OCI-LY7 (cell line): ENCODE measurements around the gene EZH1. TPM values are rescaled to one million over a fixed set of nuclear protein-coding genes. Genes with fewer than 3 reads are reported as not detected.

Experiments used
- BruUV-seq: library from RNA; stranded (reverse); fragments of 400-500 nt; replicated peaks from 2 replicates; lab custom pipeline; 2021; lab: Mats Ljungman, UMichigan
- CTCF ChIA-PET: fragments of 300-600 bp; sonication (Branson Sonifier 250); formaldehyde crosslinking; loops from one replicate; lab custom pipeline; 2022; ENCODE audit warnings: antibody characterized with exemption; ENCODE audit not compliant: unreplicated experiment; lab: Charles Lee
- POLR2A ChIA-PET: fragments of 300-600 bp; sonication (Branson Sonifier 250); formaldehyde crosslinking; loops from one replicate; lab custom pipeline; 2022; ENCODE audit warnings: antibody characterized with exemption; lab: Charles Lee
- DNase-seq: peaks from one replicate; pipeline ENCODE4 v3.0.0-alpha.2; 2015; ENCODE audit warnings: low spot score
- H2AFZ ChIP-seq: fragments of 200-600 bp; sonication (generic), shearing (Covaris generic); 2 replicates; pipeline ENCODE4 v1.6.1; 2014; ENCODE audit warnings: mild to moderate bottlenecking, antibody characterized with exemption, low read length, moderate library complexity
- H3K27ac ChIP-seq: fragments of 200-600 bp; sonication (generic); 2 replicates; pipeline ENCODE4 v1.5.1; 2014; ENCODE audit warnings: mixed run types, low read depth, mild to moderate bottlenecking, moderate library complexity, low read length, inconsistent platforms; ENCODE audit not compliant: poor library complexity, severe bottlenecking
- H3K36me3 ChIP-seq: fragments of 200-600 bp; sonication (generic); 2 replicates; pipeline ENCODE4 v1.6.1; 2014; ENCODE audit warnings: mild to moderate bottlenecking, antibody characterized with exemption, low read length, moderate library complexity, mixed read lengths; ENCODE audit not compliant: insufficient read depth
- H3K4me1 ChIP-seq: fragments of 200-600 bp; sonication (generic); 2 replicates; pipeline ENCODE4 v1.5.1; 2014; ENCODE audit warnings: mild to moderate bottlenecking, low read length; ENCODE audit not compliant: insufficient read depth, poor library complexity, severe bottlenecking
- H3K4me2 ChIP-seq: fragments of 200-600 bp; sonication (generic); 2 replicates; pipeline ENCODE4 v1.6.1; 2014; ENCODE audit warnings: mild to moderate bottlenecking, low read length
- H3K4me3 ChIP-seq: fragments of 200-600 bp; sonication (generic); 2 replicates; pipeline ENCODE4 v1.5.1; 2014; ENCODE audit warnings: mild to moderate bottlenecking, low read depth, low read length; ENCODE audit not compliant: poor library complexity, severe bottlenecking
- H3K79me2 ChIP-seq: fragments of 200-600 bp; sonication (generic); 2 replicates; pipeline ENCODE4 v1.6.1; 2016; ENCODE audit warnings: low read depth, mild to moderate bottlenecking, low read length, moderate library complexity, mixed read lengths; ENCODE audit not compliant: insufficient read depth
- H3K9me2 ChIP-seq: fragments of 200-600 bp; sonication (generic); 2 replicates; pipeline ENCODE4 v1.6.1; 2016; ENCODE audit warnings: mild to moderate bottlenecking, low read length, mixed read lengths; ENCODE audit not compliant: insufficient read depth
- H3K9me3 ChIP-seq: fragments of 200-600 bp; sonication (generic); 2 replicates; pipeline ENCODE4 v1.6.1; 2014; ENCODE audit warnings: mild to moderate bottlenecking, mixed run types, low read length, mixed read lengths
- H4K20me1 ChIP-seq: fragments of 200-600 bp; sonication (generic); 2 replicates; pipeline ENCODE4 v1.6.1; 2014; ENCODE audit warnings: mild to moderate bottlenecking, antibody characterized with exemption, low read length, moderate library complexity, mixed read lengths; ENCODE audit not compliant: insufficient read depth
- EZH2phosphoT487 ChIP-seq: fragments of 200-600 bp; sonication (generic); IDR thresholded peaks from 2 replicates; pipeline ENCODE4 v1.6.1; 2018; ENCODE audit warnings: low read depth, borderline replicate concordance, mild to moderate bottlenecking, mixed run types, antibody characterized with exemption, low read length, moderate library complexity, mixed read lengths
- intact Hi-C: fragments of 100-400 bp; cut with micrococcal nuclease; formaldehyde crosslinking; loops from one replicate; pipeline ENCODE4 v1.10.0; 2022; ENCODE audit not compliant: unreplicated experiment
- total RNA-seq, 2 experiments: library from RNA; depleted of rRNA in 1 of 2; stranded (reverse); fragments of >200 nt in 1 of 2; shearing (Covaris generic) in 1 of 2; gene quantifications; 2 replicates each; pipeline ENCODE4 v1.2.3, GENCODE V29; 2014 to 2022
- TF ChIP-seq, protein P1 (sequence below): fragments of 200-600 bp; sonication (generic); conservative IDR thresholded peaks from 2 replicates; pipeline ENCODE4 v1.5.1; 2014; ENCODE audit warnings: mild to moderate bottlenecking, antibody characterized with exemption, low read length, moderate library complexity, mixed read lengths

Gene EZH1
- total RNA-seq, 2 experiments from 2014 or later: 57.1 to 62.4 TPM

DNA sequence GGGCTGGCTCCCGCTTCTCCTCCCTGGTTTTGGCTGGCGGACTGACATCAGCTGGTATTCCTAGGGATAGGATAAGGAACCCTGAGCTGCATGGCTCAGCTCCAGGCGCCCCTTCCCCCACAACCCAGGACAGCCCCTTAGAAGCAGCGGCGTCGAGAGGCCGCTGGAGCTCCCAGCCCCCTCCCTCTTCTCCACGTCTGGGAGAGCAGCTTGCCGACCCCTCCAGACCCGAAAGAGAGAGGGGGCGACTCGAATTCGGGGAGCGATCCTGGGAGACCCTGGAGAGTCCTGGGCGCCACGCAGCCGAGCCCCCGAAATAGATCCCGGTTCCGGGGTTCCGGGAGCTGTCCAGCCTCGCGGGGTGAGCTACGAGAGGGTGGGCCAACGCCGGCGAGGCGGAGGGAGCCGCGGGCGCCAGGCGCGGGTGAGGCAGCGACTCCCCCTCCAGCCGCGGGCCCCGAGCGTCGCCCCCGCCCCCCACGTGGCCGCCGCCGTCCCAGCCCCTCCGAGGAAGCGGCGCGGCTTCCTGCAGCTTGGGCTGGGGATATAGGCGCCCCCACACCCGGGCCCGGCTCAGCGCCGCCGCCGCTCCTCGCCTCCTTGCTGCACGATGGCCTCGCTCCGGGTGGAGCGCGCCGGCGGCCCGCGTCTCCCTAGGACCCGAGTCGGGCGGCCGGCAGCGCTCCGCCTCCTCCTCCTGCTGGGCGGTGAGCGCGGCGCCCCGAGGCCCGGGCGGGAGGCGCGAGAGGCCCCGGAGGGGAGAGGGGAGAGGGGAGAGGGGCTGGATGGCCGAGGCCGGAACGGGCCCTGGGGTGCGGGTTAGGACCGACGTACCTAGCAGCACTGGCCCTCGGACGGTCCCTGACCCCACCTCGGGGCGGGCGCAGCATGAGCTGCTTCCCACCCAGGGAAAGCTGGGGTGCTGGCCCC, 16.1 kb upstream of the EZH1 start, which contains the start of gene RAMP2:
TSS of gene RAMP2 (plus strand) at position 576 of the 930 bp plus-strand sequence. CDS start at position 611, 35 bp downstream.
- intact Hi-C loops: no loop called here
- Histone ChIP-seq H3K9me3 (no peaks in the 10 kb centered on the region), H3K4me3 (no peak within 1 kb of the TSS), H4K20me1 (no peaks in the 10 kb centered on the region), H3K27ac (no peak within 1 kb of the TSS), H3K4me1 (peaks cover 9% of the 10 kb centered on the region), H2AFZ (no peak within 1 kb of the TSS), H3K36me3 (no peaks in the 10 kb centered on the region), H3K4me2 (no peak within 1 kb of the TSS), H3K9me2 (no peaks in the 10 kb centered on the region), H3K79me2 (no peaks in the 10 kb centered on the region)
- POLR2A ChIA-PET: interaction anchor here (0.5 to 1.3 kb wide), 2 partner anchors 17 to 42 kb away, joined by 3 to 5 read pairs; no protein-coding TSS in a partner anchor
- no TSS peak for BruUV-seq
- no peak for DNase-seq
- TF ChIP-seq, protein P1, sequence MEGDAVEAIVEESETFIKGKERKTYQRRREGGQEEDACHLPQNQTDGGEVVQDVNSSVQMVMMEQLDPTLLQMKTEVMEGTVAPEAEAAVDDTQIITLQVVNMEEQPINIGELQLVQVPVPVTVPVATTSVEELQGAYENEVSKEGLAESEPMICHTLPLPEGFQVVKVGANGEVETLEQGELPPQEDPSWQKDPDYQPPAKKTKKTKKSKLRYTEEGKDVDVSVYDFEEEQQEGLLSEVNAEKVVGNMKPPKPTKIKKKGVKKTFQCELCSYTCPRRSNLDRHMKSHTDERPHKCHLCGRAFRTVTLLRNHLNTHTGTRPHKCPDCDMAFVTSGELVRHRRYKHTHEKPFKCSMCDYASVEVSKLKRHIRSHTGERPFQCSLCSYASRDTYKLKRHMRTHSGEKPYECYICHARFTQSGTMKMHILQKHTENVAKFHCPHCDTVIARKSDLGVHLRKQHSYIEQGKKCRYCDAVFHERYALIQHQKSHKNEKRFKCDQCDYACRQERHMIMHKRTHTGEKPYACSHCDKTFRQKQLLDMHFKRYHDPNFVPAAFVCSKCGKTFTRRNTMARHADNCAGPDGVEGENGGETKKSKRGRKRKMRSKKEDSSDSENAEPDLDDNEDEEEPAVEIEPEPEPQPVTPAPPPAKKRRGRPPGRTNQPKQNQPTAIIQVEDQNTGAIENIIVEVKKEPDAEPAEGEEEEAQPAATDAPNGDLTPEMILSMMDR: no peak
- TF ChIP-seq EZH2phosphoT487: no peak
- CTCF ChIA-PET: no interaction called here

DNA sequence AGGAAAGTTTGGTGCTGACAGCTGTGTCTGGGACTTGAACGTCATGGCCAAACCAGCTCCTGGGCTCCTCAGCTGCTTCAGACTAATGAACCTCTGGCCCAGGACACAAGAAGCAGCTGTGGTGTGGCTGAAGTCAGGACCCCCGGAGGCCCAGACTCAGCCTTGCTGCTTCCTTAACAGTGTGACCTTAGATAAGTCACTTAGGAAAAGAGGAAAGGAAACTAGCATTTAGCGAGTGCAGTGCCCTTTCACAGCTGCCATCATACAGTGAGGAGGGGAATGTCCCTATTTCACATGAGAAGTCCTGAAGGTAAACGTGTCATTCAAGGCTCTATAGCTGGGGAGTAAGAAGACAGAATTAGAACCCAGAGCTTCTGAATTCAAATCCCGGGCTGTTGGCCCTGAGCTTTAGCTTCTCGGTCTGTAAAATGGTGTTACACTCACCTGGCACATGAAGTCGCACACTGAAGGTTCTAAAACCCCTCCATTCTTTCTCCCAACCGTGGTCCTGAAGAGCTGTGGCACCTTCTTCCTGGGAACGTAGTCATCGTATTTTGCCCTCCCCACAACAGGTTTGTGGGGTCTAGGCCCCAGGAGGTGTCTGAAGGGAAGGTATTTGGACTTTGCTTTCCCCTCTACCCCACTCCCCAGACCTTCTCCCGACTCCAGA, 15.3 kb upstream of the EZH1 start:
- peaks cover 9% of the 10 kb centered on the region for H3K4me1 ChIP-seq
- no peaks in the 10 kb centered on the region for H4K20me1 ChIP-seq
- H3K4me3 ChIP-seq: no peak overlapping the region
- ChIA-PET POLR2A (interaction anchor here (0.5 to 0.6 kb wide), 2 partner anchors 17 to 41 kb away, joined by 3 read pairs; no protein-coding TSS in a partner anchor), CTCF (no interaction called here)
- H3K79me2 ChIP-seq: no peaks in the 10 kb centered on the region
- peak; percentile 44 for DNase-seq
- H3K9me3 ChIP-seq: no peaks in the 10 kb centered on the region
- no TSS peak for BruUV-seq
- H3K36me3 ChIP-seq: no peaks in the 10 kb centered on the region
- H3K27ac ChIP-seq: no peak overlapping the region
- no peak overlapping the region for H3K4me2 ChIP-seq
- no peak overlapping the region for H2AFZ ChIP-seq
- intact Hi-C loops: no loop called here
- H3K9me2 ChIP-seq: no peaks in the 10 kb centered on the region
- TF ChIP-seq EZH2phosphoT487: no peak
- TF ChIP-seq, protein P1: no peak
